ENCODE results near the gene KRTAP4-7. TPM values are rescaled to one million over a fixed set of nuclear protein-coding genes. Genes with fewer than 3 reads are reported as not detected.

KRTAP4-7 gene
- total RNA-seq, 1 donor from 2014 or later: not detected

GRCh38 chr17:41125064-41125463, 41.1 kb downstream of the KRTAP4-7 start:
- H3K4me1 Mint-ChIP-seq (ENCODE audit: unreplicated experiment): peaks cover 4% of the 10 kb centered on the region
- TF ChIP-seq CTCF (IDR thresholded peaks at IDR 0.05; ENCODE audit: unreplicated experiment): no peak
- DNase-seq (ENCODE audit: low spot score): no peak
- no peaks in the 10 kb centered on the region for H3K9me3 Mint-ChIP-seq (ENCODE audit: unreplicated experiment)
- H3K27ac Mint-ChIP-seq (ENCODE audit: unreplicated experiment): no peak overlapping the region
- no peaks in the 10 kb centered on the region for H3K27me3 Mint-ChIP-seq (ENCODE audit: unreplicated experiment)
- no peak overlapping the region for H3K4me3 Mint-ChIP-seq (ENCODE audit: unreplicated experiment)
- H3K36me3 Mint-ChIP-seq (ENCODE audit: low read depth, unreplicated experiment): no peaks in the 10 kb centered on the region

DNA sequence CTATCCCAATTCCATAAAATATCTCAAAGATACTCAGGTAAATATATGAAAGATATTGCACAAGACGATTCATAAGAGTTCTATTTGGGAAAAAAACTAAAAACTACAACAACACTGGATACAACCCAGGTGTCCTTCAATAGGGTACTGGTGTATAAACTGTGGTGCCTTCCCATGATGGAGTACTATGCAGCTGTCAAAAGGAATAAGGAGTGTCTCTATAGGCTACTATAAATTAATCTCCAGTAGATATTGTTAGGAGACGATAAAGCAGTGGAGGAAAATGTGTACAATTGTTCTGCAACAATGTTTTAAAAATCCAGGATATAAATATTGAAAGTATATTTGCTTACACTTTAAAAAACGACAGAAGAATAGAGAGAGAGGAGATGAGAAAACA, 42.5 kb downstream of the KRTAP4-7 start:
- Mint-ChIP-seq H3K27me3 (ENCODE audit: unreplicated experiment) (no peaks in the 10 kb centered on the region), H3K4me3 (ENCODE audit: unreplicated experiment) (no peak overlapping the region), H3K9me3 (ENCODE audit: unreplicated experiment) (no peaks in the 10 kb centered on the region), H3K27ac (ENCODE audit: unreplicated experiment) (no peak overlapping the region), H3K36me3 (ENCODE audit: low read depth, unreplicated experiment) (no peaks in the 10 kb centered on the region), H3K4me1 (ENCODE audit: unreplicated experiment) (no peaks in the 10 kb centered on the region)
- DNase-seq (ENCODE audit: low spot score): no peak
- TF ChIP-seq CTCF (IDR thresholded peaks at IDR 0.05; ENCODE audit: unreplicated experiment): no peak

- Mint-ChIP-seq H3K27ac (ENCODE audit: unreplicated experiment) (no peak overlapping the region), H3K27me3 (ENCODE audit: unreplicated experiment) (no peaks in the 10 kb centered on the region), H3K4me1 (ENCODE audit: unreplicated experiment) (no peaks in the 10 kb centered on the region)
These were observed 43.4 kb downstream of the KRTAP4-7 start for GRCh38 chr17:41127371-41127770.

GRCh38 chr17:41131979-41132378, 48.0 kb downstream of the KRTAP4-7 start:
- H3K9me3 Mint-ChIP-seq (ENCODE audit: unreplicated experiment): no peaks in the 10 kb centered on the region
- DNase-seq (ENCODE audit: low spot score): no peak
- no peaks in the 10 kb centered on the region for H3K27me3 Mint-ChIP-seq (ENCODE audit: unreplicated experiment)
- no peak overlapping the region for H3K27ac Mint-ChIP-seq (ENCODE audit: unreplicated experiment)
- no peak for TF ChIP-seq CTCF (IDR thresholded peaks at IDR 0.05; ENCODE audit: unreplicated experiment)
- H3K4me3 Mint-ChIP-seq (ENCODE audit: unreplicated experiment): no peak overlapping the region
- no peaks in the 10 kb centered on the region for H3K36me3 Mint-ChIP-seq (ENCODE audit: low read depth, unreplicated experiment)
- H3K4me1 Mint-ChIP-seq (ENCODE audit: unreplicated experiment): no peaks in the 10 kb centered on the region

More at GRCh38 chr17:41127371-41127770, 43.4 kb downstream of the KRTAP4-7 start:
- TF ChIP-seq CTCF (IDR thresholded peaks at IDR 0.05; ENCODE audit: unreplicated experiment): no peak
- Mint-ChIP-seq H3K9me3 (ENCODE audit: unreplicated experiment) (no peaks in the 10 kb centered on the region), H3K36me3 (ENCODE audit: low read depth, unreplicated experiment) (no peaks in the 10 kb centered on the region), H3K4me3 (ENCODE audit: unreplicated experiment) (no peak overlapping the region)
- DNase-seq (ENCODE audit: low spot score): no peak

DNA sequence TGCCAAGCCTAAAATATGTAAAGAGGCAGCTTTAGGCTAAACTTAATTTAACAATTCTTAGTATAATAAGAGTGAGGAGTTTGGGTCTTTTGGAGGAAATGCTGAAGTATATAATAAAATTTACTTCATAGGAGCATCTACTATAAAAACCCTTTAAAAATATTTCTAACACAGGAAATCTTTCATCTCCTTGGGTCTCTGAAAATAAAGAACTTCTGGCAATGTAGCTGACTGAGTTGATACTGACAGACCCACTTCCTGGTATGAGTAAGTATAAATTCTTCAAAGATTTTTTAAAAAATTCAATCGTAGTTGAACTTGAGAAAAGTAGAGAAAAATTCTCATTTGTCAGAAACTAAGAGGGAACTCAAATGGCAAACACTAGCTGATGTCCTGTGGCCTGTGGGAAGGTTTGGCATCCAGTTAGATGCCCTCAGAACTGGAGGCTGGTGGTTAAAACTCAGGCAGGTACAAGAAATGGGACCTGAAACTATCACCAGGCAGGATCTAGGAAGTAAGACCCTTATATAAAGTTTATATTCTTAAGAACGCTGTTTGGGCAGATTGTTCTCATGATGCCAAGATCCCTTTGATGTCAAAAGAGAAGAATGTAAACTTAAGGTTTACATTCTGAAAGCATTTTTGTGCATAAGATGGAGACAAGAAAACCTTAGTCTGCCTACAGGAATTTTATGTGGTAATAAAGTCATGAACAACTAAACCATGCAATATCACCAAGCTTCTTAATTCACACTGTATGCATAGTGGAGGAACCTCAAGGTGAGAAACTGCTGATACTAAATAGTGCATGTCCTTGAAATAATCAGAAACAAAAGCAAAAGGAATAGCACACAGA, 50.2 kb downstream of the KRTAP4-7 start:
- H3K4me3 Mint-ChIP-seq (ENCODE audit: unreplicated experiment): no peak overlapping the region
- no peaks in the 10 kb centered on the region for H3K36me3 Mint-ChIP-seq (ENCODE audit: low read depth, unreplicated experiment)
- no peak for DNase-seq (ENCODE audit: low spot score)
- no peaks in the 10 kb centered on the region for H3K27me3 Mint-ChIP-seq (ENCODE audit: unreplicated experiment)
- H3K27ac Mint-ChIP-seq (ENCODE audit: unreplicated experiment): no peak overlapping the region
- no peak for TF ChIP-seq CTCF (IDR thresholded peaks at IDR 0.05; ENCODE audit: unreplicated experiment)
- no peaks in the 10 kb centered on the region for H3K4me1 Mint-ChIP-seq (ENCODE audit: unreplicated experiment)
- H3K9me3 Mint-ChIP-seq (ENCODE audit: unreplicated experiment): no peaks in the 10 kb centered on the region
